HCT116 (cell line): ENCODE measurements around the gene SNRPA. TPM values are rescaled to one million over a fixed set of nuclear protein-coding genes. Genes with fewer than 3 reads are reported as not detected.

ENCODE experiments used
- ATAC-seq: fragments of 200-7000 bp; cut with Tn5 transposase; 2 replicates; pipeline ENCODE4 v1.9.1; 2020; ENCODE audit warnings: mild to moderate bottlenecking, moderate library complexity
- BruUV-seq: library from RNA; stranded (reverse); fragments of 400-500 nt; replicated peaks from 2 replicates; lab custom pipeline; 2021; lab: Mats Ljungman, UMichigan
- CTCF ChIA-PET: fragments of 300-600 bp; sonication (Branson Sonifier 250); formaldehyde crosslinking; loops from one replicate; lab custom pipeline; 2021; ENCODE audit warnings: antibody characterized with exemption; lab: Charles Lee
- POLR2A ChIA-PET: fragments of 300-600, 350-600 bp; sonication (Branson Sonifier 250); formaldehyde crosslinking; loops from one replicate; lab custom pipeline; 2021; ENCODE audit warnings: antibody characterized with exemption; lab: Charles Lee
- RAD21 ChIA-PET, 2 experiments: fragments of 300-600 bp; sonication (Branson Sonifier 250); formaldehyde crosslinking; loops; one replicate each; lab custom pipeline; 2023; ENCODE audit warnings: low total read pairs in 2 of 2; ENCODE audit not compliant: uncharacterized antibody in 2 of 2, unreplicated experiment in 2 of 2, low non-redundant PET in 1 of 2; lab: Charles Lee
- DNase-seq: peaks from one replicate; pipeline ENCODE4 v3.0.0-alpha.2; 2010; ENCODE audit warnings: low read depth, low spot score
- H2AFZ ChIP-seq: fragments of 200-600 bp; shearing (Covaris generic), sonication (generic); 2 replicates; pipeline ENCODE4 v1.6.1; 2017; ENCODE audit warnings: low read depth, mixed run types, mixed read lengths, antibody characterized with exemption, low read length; ENCODE audit not compliant: poor library complexity, severe bottlenecking
- H3K27ac ChIP-seq: 2 replicates; pipeline ENCODE4 v1.5.1; 2012; ENCODE audit warnings: low read depth, low read length
- H3K27me3 ChIP-seq: fragments of 200-600 bp; sonication (generic); 2 replicates; pipeline ENCODE4 v1.6.1; 2016; ENCODE audit warnings: mixed run types, low read length, mixed read lengths; ENCODE audit not compliant: insufficient read depth
- H3K36me3 ChIP-seq, 2 experiments: fragments of 200-500 bp in 1 of 2; fragments of 200-600 bp in 1 of 2; sonication (Bioruptor generic) in 1 of 2; sonication (generic) in 1 of 2; 2 replicates each; pipeline versions ENCODE4 v1.5.1 to v1.6.1; 2014 to 2016; ENCODE audit warnings: low read length in 2 of 2, inconsistent platforms in 1 of 2, mixed read lengths in 1 of 2, mixed run types in 1 of 2; ENCODE audit not compliant: insufficient read depth in 2 of 2, control insufficient read depth in 1 of 2
- H3K4me1 ChIP-seq, 2 experiments: fragments of 200-600 bp in 1 of 2; sonication (generic) in 1 of 2; 2 replicates each; pipeline versions ENCODE4 v1.5.1 to v1.6.1; 2012 to 2017; ENCODE audit warnings: low read length in 2 of 2, inconsistent platforms in 1 of 2, mild to moderate bottlenecking in 1 of 2, mixed read lengths in 1 of 2, mixed run types in 1 of 2, moderate library complexity in 1 of 2; ENCODE audit not compliant: insufficient read depth in 2 of 2, control insufficient read depth in 1 of 2
- H3K4me2 ChIP-seq: fragments of 200-600 bp; sonication (generic); 2 replicates; pipeline ENCODE4 v1.6.1; 2017; ENCODE audit warnings: mixed run types, low read length, mixed read lengths
- H3K4me3 ChIP-seq, 2 experiments: fragments of 200-600 bp in 1 of 2; sonication (generic) in 1 of 2; replicated peaks in 1 of 2; 2 replicates each; pipeline ENCODE4 v1.5.1; 2011 to 2016; ENCODE audit warnings: low read length in 2 of 2, control low read depth in 1 of 2, low read depth in 1 of 2, mild to moderate bottlenecking in 1 of 2, mixed read lengths in 1 of 2, mixed run types in 1 of 2
- H3K79me2 ChIP-seq: fragments of 200-600 bp; sonication (generic); 2 replicates; pipeline ENCODE4 v1.6.1; 2017; ENCODE audit warnings: mild to moderate bottlenecking, mixed run types, low read length, moderate library complexity, mixed read lengths; ENCODE audit not compliant: insufficient read depth
- H3K9ac ChIP-seq: fragments of 200-600 bp; sonication (generic); 2 replicates; pipeline ENCODE4 v1.6.1; 2016; ENCODE audit warnings: low read length, mixed read lengths
- H3K9me2 ChIP-seq: fragments of 200-600 bp; sonication (generic), shearing (Covaris generic); 2 replicates; pipeline ENCODE4 v1.6.1; 2017; ENCODE audit warnings: mixed run types, mild to moderate bottlenecking, moderate library complexity; ENCODE audit not compliant: insufficient read depth
- H3K9me3 ChIP-seq, 2 experiments: fragments of 200-500 bp in 1 of 2; fragments of 200-600 bp in 1 of 2; sonication (Bioruptor generic) in 1 of 2; sonication (generic) in 1 of 2; 2 replicates each; pipeline ENCODE4 v1.6.1; 2014 to 2017; ENCODE audit warnings: low read length in 2 of 2, mixed read lengths in 2 of 2, inconsistent platforms in 1 of 2, low read depth in 1 of 2, mild to moderate bottlenecking in 1 of 2, mixed run types in 1 of 2, moderate library complexity in 1 of 2; ENCODE audit not compliant: control insufficient read depth in 1 of 2, insufficient read depth in 1 of 2
- H4K20me1 ChIP-seq: fragments of 200-600 bp; sonication (generic), shearing (Covaris generic); 2 replicates; pipeline ENCODE4 v1.6.1; 2017; ENCODE audit warnings: mixed run types, mild to moderate bottlenecking, moderate library complexity; ENCODE audit not compliant: insufficient read depth
- ATF3 ChIP-seq: IDR thresholded peaks from 2 replicates; pipeline ENCODE4 v1.6.1; 2012
- ELF1 ChIP-seq: IDR thresholded peaks from 2 replicates; pipeline ENCODE4 v1.6.1; 2012; ENCODE audit warnings: low read depth, borderline replicate concordance
- EZH2 ChIP-seq: fragments of 200-600 bp; sonication (generic); IDR thresholded peaks from 2 replicates; pipeline ENCODE4 v1.6.1; 2017; ENCODE audit warnings: antibody characterized with exemption, mixed run types
- RAD21 ChIP-seq: IDR thresholded peaks from 2 replicates; pipeline ENCODE4 v1.6.1; 2012; ENCODE audit warnings: low read depth, mild to moderate bottlenecking
- REST ChIP-seq: IDR thresholded peaks from 2 replicates; pipeline ENCODE4 v1.6.1; 2012; ENCODE audit warnings: low read depth
- ZNF274 ChIP-seq: fragments of 200-500 bp; sonication (Bioruptor generic); IDR thresholded peaks from 2 replicates; pipeline ENCODE4 v1.6.1; 2014; ENCODE audit warnings: mild to moderate bottlenecking, low read depth, low read length, inconsistent platforms
- intact Hi-C: fragments of 100-400 bp; cut with micrococcal nuclease; formaldehyde crosslinking; loops from 2 replicates; pipeline ENCODE4 v1.10.0; 2022
- total RNA-seq: library from RNA; stranded (reverse); gene quantifications from one replicate; pipeline ENCODE4 v1.2.1, GENCODE V29; 2021; ENCODE audit not compliant: unreplicated experiment

Gene SNRPA
- total RNA-seq, 1 experiment from 2014 or later: 170 TPM

- intact Hi-C loops: no loop called here
- Histone ChIP-seq H2AFZ (no peak overlapping the region), H3K79me2 (peaks cover 45% of the 10 kb centered on the region), H3K27me3 (no peaks in the 10 kb centered on the region), H3K4me1 (peaks cover 26 to 63% of the 10 kb centered on the region in 2 experiments), H3K9me2 (no peaks in the 10 kb centered on the region), H3K9ac (no peak overlapping the region), H3K4me3 (no peak overlapping the region), H4K20me1 (peaks cover 4% of the 10 kb centered on the region; the same call in 1 of the 2 replicates), H3K36me3 (peaks cover 10% of the 10 kb centered on the region in 2 experiments; a peak in 2 of 4 replicates), H3K4me2 (no peak overlapping the region), H3K27ac (no peak overlapping the region), H3K9me3 (no peaks in the 10 kb centered on the region)
- TF ChIP-seq ATF3: no peak
- no peak for TF ChIP-seq EZH2
- TF ChIP-seq REST: no peak
- TF ChIP-seq ZNF274: no peak
- no peak for TF ChIP-seq RAD21
- TF ChIP-seq ELF1: no peak
- ATAC-seq (no peak), DNase-seq (no peak)
- BruUV-seq: no TSS peak
- ChIA-PET RAD21 (interaction anchor here in 1 of 2 experiments (1.2 kb wide), 1 partner anchor 145 kb away, joined by 3 read pairs; no protein-coding TSS in a partner anchor), CTCF (interaction anchor here (2.1 kb wide), 1 partner anchor 146 kb away, joined by 23 read pairs; no protein-coding TSS in a partner anchor), POLR2A (no interaction called here)
Measured at GRCh38 chr19:40808497-40808896, 57.5 kb downstream of the SNRPA start.
